Neural crest cell (in vitro differentiated cells): ENCODE results near the gene ATR. TPM values are rescaled to one million over a fixed set of nuclear protein-coding genes. Genes with fewer than 3 reads are reported as not detected.

Experiments used
- DNase-seq: peaks from one replicate; pipeline ENCODE4 v3.0.0; 2021; ENCODE audit warnings: low read depth, mixed read lengths, low spot score
- H3K27ac Mint-ChIP-seq: one replicate; pipeline ENCODE4 v1.8.0; 2021; ENCODE audit warnings: mild to moderate bottlenecking, mixed read lengths; ENCODE audit not compliant: unreplicated experiment
- H3K27me3 Mint-ChIP-seq: 2 replicates; pipeline ENCODE4 v1.8.0; 2021; ENCODE audit warnings: low read depth, mild to moderate bottlenecking, mixed read lengths
- H3K36me3 Mint-ChIP-seq: 2 replicates; pipeline ENCODE4 v1.8.0; 2021; ENCODE audit warnings: low read depth, mild to moderate bottlenecking, mixed read lengths
- H3K4me1 Mint-ChIP-seq: 2 replicates; pipeline ENCODE4 v1.8.0; 2021; ENCODE audit warnings: mixed read lengths
- H3K4me3 Mint-ChIP-seq: one replicate; pipeline ENCODE4 v1.8.0; 2021; ENCODE audit warnings: mild to moderate bottlenecking, mixed read lengths
- H3K9me3 Mint-ChIP-seq: 2 replicates; pipeline ENCODE4 v1.8.0; 2021; ENCODE audit warnings: mixed read lengths
- CTCF ChIP-seq: fragments of 200-600 bp; sonication (generic); conservative IDR thresholded peaks from 2 replicates; pipeline ENCODE4 v1.5.0; 2021; ENCODE audit warnings: antibody characterized with exemption, mild to moderate bottlenecking
- total RNA-seq: library from RNA; stranded (reverse); gene quantifications from 2 replicates; pipeline ENCODE4 v1.2.1, GENCODE V29; 2021

Gene ATR
- total RNA-seq, 1 donor from 2014 or later: 23.3 TPM

DNA sequence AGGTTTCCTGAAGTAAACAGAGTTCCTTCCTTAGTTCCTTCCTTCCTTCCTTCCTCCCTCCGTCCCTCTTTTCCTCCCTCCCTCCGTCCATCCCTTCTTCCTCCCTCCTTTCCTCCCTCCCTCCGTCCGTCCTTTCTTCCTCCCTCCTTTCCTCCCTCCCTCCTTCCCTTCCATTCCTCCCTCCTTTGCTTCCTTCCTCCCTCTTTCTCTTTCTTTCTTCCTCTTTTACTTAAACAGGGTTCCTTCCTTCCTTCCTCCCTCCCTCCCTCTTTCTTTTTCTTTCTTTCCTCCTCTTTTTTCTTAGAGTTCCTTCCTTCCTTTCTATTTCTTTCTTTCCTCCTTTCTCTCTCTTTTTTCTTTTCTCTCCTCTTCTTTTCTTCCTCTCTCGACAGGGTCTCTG lies 35.2 kb downstream of the ATR start:
- Mint-ChIP-seq H3K4me3 (no peak overlapping the region), H3K9me3 (no peaks in the 10 kb centered on the region), H3K27ac (no peak overlapping the region), H3K4me1 (no peaks in the 10 kb centered on the region), H3K27me3 (no peaks in the 10 kb centered on the region), H3K36me3 (peaks cover 2% of the 10 kb centered on the region)
- no peak for DNase-seq
- TF ChIP-seq CTCF: no peak

GRCh38 chr3:142542054-142542453 lies 36.5 kb downstream of the ATR start:
- no peaks in the 10 kb centered on the region for H3K27me3 Mint-ChIP-seq
- peaks cover 2% of the 10 kb centered on the region for H3K36me3 Mint-ChIP-seq
- no peak for DNase-seq
- no peaks in the 10 kb centered on the region for H3K9me3 Mint-ChIP-seq
- H3K4me3 Mint-ChIP-seq: no peak overlapping the region
- H3K27ac Mint-ChIP-seq: no peak overlapping the region
- TF ChIP-seq CTCF: no peak
- H3K4me1 Mint-ChIP-seq: no peaks in the 10 kb centered on the region

DNA sequence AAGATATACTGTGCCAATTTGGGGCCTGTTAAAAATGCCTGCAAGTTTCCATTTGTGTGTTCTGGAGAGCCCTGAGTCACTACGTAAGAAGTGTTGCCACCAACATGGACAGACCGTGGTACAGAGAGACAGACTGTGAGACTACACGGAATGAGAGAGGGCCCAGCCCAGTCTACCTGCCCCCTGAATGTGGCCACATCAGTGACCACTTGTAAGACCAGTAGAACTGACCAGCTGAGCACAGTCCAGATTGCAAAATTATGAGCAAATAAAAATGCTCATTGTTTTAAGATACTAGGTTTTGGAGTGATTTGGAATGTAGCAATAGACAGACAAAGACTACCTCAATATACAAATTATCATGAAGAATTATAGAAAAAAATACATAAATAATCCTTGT lies 42.0 kb downstream of the ATR start:
- no peaks in the 10 kb centered on the region for H3K9me3 Mint-ChIP-seq
- H3K4me3 Mint-ChIP-seq: no peak overlapping the region
- peaks cover 21% of the 10 kb centered on the region for H3K36me3 Mint-ChIP-seq
- DNase-seq: no peak
- no peaks in the 10 kb centered on the region for H3K27me3 Mint-ChIP-seq
- H3K4me1 Mint-ChIP-seq: no peaks in the 10 kb centered on the region
- H3K27ac Mint-ChIP-seq: peak overlapping the region; percentile 47
- TF ChIP-seq CTCF: no peak

- TF ChIP-seq CTCF: no peak
- no peaks in the 10 kb centered on the region for H3K9me3 Mint-ChIP-seq
Measured at GRCh38 chr3:142534543-142534942, 44.0 kb downstream of the ATR start.

GRCh38 chr3:142530296-142530695 lies 48.2 kb downstream of the ATR start:
- Mint-ChIP-seq H3K9me3 (no peaks in the 10 kb centered on the region), H3K27ac (no peak overlapping the region), H3K4me1 (no peaks in the 10 kb centered on the region), H3K27me3 (no peaks in the 10 kb centered on the region), H3K4me3 (no peak overlapping the region), H3K36me3 (peaks cover 25% of the 10 kb centered on the region)
- no peak for DNase-seq
- no peak for TF ChIP-seq CTCF

More at GRCh38 chr3:142534543-142534942, 44.0 kb downstream of the ATR start:
- no peak for DNase-seq
- H3K4me3 Mint-ChIP-seq: no peak overlapping the region
- H3K36me3 Mint-ChIP-seq: peaks cover 25% of the 10 kb centered on the region
- no peaks in the 10 kb centered on the region for H3K27me3 Mint-ChIP-seq
- no peaks in the 10 kb centered on the region for H3K4me1 Mint-ChIP-seq
- H3K27ac Mint-ChIP-seq: no peak overlapping the region
